KMS-11 (cell line): Measurements from ENCODE around the gene HPGDS.
A peak's percentile ranks its signal among the peaks of the same experiment; 100 is the strongest.
"Not testable (repeated sequence)": the region's sequence is repeated elsewhere in the genome, so short reads cannot be mapped to it uniquely, and the experiment has no call there.

Source experiments
- H2AFZ ChIP-seq: fragments of 200-600 bp; sonication (generic); 2 replicates; pipeline ENCODE4 v1.6.1; 2016; ENCODE audit warnings: antibody characterized with exemption, mixed run types, low read depth
- H3K27ac ChIP-seq: fragments of 200-600 bp; sonication (generic); 2 replicates; pipeline ENCODE4 v1.6.1; 2016; ENCODE audit warnings: mild to moderate bottlenecking, mixed run types
- H3K27me3 ChIP-seq: fragments of 200-600 bp; sonication (generic); 2 replicates; pipeline ENCODE4 v1.6.1; 2017; ENCODE audit warnings: mild to moderate bottlenecking, low read depth, mixed run types, moderate library complexity; ENCODE audit not compliant: insufficient read depth
- H3K36me3 ChIP-seq: fragments of 200-600 bp; sonication (generic); 2 replicates; pipeline ENCODE4 v1.6.1; 2017; ENCODE audit warnings: mild to moderate bottlenecking, mixed run types; ENCODE audit not compliant: insufficient read depth
- H3K4me1 ChIP-seq: fragments of 200-600 bp; sonication (generic); 2 replicates; pipeline ENCODE4 v1.6.1; 2016; ENCODE audit warnings: mild to moderate bottlenecking, low read depth, mixed run types; ENCODE audit not compliant: poor library complexity, severe bottlenecking
- H3K4me2 ChIP-seq: fragments of 200-600 bp; sonication (generic); 2 replicates; pipeline ENCODE4 v1.7.0; 2016; ENCODE audit warnings: mild to moderate bottlenecking, mixed run types
- H3K4me3 ChIP-seq: fragments of 200-600 bp; sonication (generic); IDR thresholded peaks from 2 replicates; pipeline ENCODE4 v1.6.1; 2017; ENCODE audit warnings: low read depth, low read length, mixed read lengths; ENCODE audit not compliant: insufficient read depth
- H3K79me2 ChIP-seq: fragments of 200-600 bp; sonication (generic); 2 replicates; pipeline ENCODE4 v1.6.1; 2016; ENCODE audit warnings: low read depth, mixed run types; ENCODE audit not compliant: insufficient read depth
- H3K9ac ChIP-seq: fragments of 200-600 bp; sonication (generic); 2 replicates; pipeline ENCODE4 v1.6.1; 2016; ENCODE audit warnings: mild to moderate bottlenecking, mixed run types
- H4K20me1 ChIP-seq: fragments of 200-600 bp; sonication (generic); 2 replicates; pipeline ENCODE4 v1.6.1; 2016; ENCODE audit warnings: mild to moderate bottlenecking, mixed run types; ENCODE audit not compliant: insufficient read depth
- TF ChIP-seq, protein P1 (sequence below): fragments of 200-600 bp; sonication (generic); conservative IDR thresholded peaks from 2 replicates; pipeline ENCODE4 v1.6.1; 2017; ENCODE audit warnings: low read depth, mild to moderate bottlenecking, antibody characterized with exemption, low read length, moderate library complexity, mixed read lengths

HPGDS gene

DNA sequence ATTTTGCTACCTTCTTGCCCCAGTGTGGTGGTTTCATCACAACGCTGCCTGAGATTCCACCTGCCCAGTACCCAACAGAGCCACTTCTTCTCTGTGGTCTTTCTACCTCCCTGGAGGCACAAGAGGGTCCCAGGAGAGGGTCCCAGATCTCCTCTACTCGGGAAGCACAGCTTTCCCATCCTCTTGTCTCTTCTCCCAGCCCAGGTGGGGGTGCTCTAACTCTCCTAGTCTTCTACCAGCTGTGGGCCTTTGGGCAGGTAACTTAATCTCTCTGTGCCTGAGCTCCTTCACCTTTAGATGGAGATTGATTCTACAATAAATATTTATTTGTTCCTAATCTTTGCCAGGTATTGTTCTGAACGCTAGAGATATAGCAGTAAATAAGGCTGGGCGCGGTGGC, 1.8 kb upstream of the HPGDS start:
- no peak overlapping the region for H2AFZ ChIP-seq
- no peaks in the 10 kb centered on the region for H3K36me3 ChIP-seq
- H3K4me1 ChIP-seq = peaks cover 6% of the 10 kb centered on the region
- TF ChIP-seq, protein P1, sequence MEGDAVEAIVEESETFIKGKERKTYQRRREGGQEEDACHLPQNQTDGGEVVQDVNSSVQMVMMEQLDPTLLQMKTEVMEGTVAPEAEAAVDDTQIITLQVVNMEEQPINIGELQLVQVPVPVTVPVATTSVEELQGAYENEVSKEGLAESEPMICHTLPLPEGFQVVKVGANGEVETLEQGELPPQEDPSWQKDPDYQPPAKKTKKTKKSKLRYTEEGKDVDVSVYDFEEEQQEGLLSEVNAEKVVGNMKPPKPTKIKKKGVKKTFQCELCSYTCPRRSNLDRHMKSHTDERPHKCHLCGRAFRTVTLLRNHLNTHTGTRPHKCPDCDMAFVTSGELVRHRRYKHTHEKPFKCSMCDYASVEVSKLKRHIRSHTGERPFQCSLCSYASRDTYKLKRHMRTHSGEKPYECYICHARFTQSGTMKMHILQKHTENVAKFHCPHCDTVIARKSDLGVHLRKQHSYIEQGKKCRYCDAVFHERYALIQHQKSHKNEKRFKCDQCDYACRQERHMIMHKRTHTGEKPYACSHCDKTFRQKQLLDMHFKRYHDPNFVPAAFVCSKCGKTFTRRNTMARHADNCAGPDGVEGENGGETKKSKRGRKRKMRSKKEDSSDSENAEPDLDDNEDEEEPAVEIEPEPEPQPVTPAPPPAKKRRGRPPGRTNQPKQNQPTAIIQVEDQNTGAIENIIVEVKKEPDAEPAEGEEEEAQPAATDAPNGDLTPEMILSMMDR = no peak
- H3K9ac ChIP-seq = no peak overlapping the region
- H3K27ac ChIP-seq = no peak overlapping the region
- H3K79me2 ChIP-seq = no peaks in the 10 kb centered on the region
- no peaks in the 10 kb centered on the region for H3K27me3 ChIP-seq
- no peak overlapping the region for H3K4me2 ChIP-seq
- H3K4me3 ChIP-seq = no peak overlapping the region
- H4K20me1 ChIP-seq = no peaks in the 10 kb centered on the region

DNA sequence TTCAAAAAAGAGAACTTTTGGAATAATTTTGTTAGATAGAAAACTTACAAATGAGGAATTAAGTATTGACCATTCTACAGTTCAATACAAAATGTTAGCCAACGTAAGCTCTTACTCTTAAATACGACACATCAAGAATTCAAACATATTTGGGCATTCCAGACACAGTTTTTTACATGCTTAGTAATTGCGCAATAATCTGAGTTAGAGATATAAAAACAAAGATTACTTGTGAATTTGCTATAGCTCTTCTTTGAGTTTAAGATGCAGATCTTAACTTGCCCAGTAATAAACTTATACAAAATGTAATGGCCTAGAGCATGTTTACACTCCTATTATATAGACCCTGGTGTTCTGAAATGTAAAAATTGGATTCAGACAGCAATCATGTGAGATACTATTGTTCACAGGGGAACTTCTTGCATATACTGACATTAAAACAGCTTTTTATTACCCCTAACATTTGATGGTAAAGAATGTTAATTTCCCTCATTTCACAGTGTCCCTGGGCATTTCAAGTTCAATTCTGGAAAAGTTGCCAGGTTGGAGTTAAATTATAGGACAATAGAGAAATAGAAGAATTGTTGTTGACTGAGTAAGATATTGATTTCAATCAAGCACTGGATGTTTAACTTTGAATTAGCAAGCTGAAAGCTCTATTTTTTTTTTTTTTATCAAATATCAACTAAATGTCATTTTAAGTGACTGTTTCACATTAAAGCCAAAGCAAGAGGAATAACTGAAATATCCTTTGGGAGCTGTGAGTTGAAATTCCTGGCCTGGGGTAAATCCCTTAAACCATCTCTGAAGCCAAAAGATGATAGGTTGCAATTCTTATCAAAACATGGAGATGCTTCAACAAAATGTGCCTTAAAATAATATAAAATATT, 910 bp downstream of the HPGDS start:
- no peaks in the 10 kb centered on the region for H3K36me3 ChIP-seq
- no peak overlapping the region for H2AFZ ChIP-seq
- H4K20me1 ChIP-seq = no peaks in the 10 kb centered on the region
- no peak overlapping the region for H3K27ac ChIP-seq
- H3K4me1 ChIP-seq = peaks cover 32% of the 10 kb centered on the region
- TF ChIP-seq, protein P1 = no peak
- H3K79me2 ChIP-seq = no peaks in the 10 kb centered on the region
- no peaks in the 10 kb centered on the region for H3K27me3 ChIP-seq
- H3K4me3 ChIP-seq = no peak overlapping the region
- no peak overlapping the region for H3K9ac ChIP-seq
- H3K4me2 ChIP-seq = no peak overlapping the region

DNA sequence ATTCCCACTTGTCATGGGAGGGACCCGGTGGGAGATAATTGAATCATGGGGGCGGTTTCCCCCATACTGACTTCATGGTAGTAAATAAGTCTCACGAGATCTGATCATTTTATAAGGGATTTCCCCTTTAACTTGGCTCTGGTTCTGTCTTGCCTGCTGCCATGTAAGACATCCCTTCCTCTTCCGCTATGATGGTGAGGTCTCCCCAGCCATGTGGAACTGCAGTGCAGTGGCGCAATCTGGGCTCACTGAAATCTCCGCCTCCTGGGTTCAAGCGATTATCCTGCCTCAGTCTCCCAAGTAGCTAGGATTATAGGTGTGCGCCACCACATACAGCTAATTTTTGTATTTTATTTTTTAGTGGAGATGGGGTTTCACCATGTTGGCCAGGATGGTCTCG, 2.9 kb downstream of the HPGDS start:
- Histone ChIP-seq H3K36me3 (no peaks in the 10 kb centered on the region), H3K4me2 (peak overlapping the region; percentile 65), H3K4me3 (no peak overlapping the region), H3K79me2 (no peaks in the 10 kb centered on the region), H3K27me3 (no peaks in the 10 kb centered on the region), H4K20me1 (no peaks in the 10 kb centered on the region), H3K9ac (peak overlapping the region; percentile 55; the same call in 1 of the 2 replicates), H3K4me1 (peaks cover 37% of the 10 kb centered on the region), H2AFZ (peak overlapping the region; percentile 43), H3K27ac (peak overlapping the region; percentile 87)
- TF ChIP-seq, protein P1 = no peak

DNA sequence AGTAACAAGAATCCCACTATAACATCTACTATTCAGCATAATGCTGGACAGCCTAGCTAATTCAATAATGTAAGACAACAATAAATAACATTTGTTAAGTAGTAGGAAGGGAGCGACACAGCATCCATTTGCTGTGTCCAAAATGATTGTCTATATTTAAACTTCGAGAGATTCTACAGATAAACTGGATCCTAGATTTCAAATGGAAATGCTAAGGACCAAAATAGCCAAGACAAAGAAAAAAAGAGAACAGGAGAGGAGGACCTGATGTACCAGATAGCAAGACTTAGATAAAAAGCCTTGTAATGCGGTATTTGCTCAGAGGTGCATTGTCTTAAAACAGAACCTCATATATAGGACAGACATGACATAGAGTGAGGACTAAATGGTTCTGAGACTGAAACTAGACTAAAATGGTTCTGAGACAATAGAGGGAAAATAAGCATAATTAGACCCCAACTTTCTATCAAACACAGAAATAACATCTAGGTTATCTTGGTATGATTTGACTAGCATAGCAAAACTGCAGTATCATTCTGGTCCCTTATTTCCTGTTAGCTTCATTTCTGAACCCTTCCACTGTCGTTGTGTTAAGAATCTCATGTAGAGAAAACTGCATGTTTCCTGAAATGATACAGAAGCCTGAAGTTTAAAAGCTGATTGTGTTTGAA, 3.8 kb downstream of the HPGDS start:
- no peaks in the 10 kb centered on the region for H3K36me3 ChIP-seq
- H3K9ac ChIP-seq = peak overlapping the region; percentile 55; the same call in 1 of the 2 replicates
- H2AFZ ChIP-seq = peak overlapping the region; percentile 43
- H3K27me3 ChIP-seq = no peaks in the 10 kb centered on the region
- H3K27ac ChIP-seq = peak overlapping the region; percentile 87
- H3K4me3 ChIP-seq = no peak overlapping the region
- H3K79me2 ChIP-seq = no peaks in the 10 kb centered on the region
- H3K4me2 ChIP-seq = peak overlapping the region; percentile 65
- H4K20me1 ChIP-seq = no peaks in the 10 kb centered on the region
- TF ChIP-seq, protein P1 = no peak
- peaks cover 37% of the 10 kb centered on the region for H3K4me1 ChIP-seq

DNA sequence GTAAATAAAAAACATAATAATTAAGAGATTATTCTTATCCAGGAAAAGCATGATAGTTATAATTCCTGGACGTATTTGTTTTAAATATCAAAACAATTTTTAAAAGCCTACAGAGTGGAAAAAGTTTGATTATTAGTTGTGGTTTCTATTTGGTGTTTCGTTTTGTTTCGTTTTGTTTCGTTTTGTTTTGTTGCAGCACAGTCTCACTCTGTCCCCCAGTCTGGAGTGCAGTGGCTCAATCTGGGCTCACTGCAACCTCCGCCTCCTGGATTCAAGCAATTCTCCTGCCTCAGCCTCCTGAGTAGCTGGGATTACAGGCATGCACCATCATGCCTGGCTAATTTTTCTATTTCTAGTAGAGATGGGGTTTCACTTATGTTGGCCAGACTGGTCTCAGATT, 5.8 kb downstream of the HPGDS start:
- not testable (repeated sequence) for H3K79me2 ChIP-seq, H3K36me3 ChIP-seq, H3K27me3 ChIP-seq, H3K27ac ChIP-seq, H4K20me1 ChIP-seq, H2AFZ ChIP-seq, H3K4me3 ChIP-seq, H3K9ac ChIP-seq
- Histone ChIP-seq H3K4me1 (peaks cover 37% of the 10 kb centered on the region), H3K4me2 (peak overlapping the region; percentile 11; the same call in 1 of the 2 replicates)
